G401.6 (cell line): Measurements from ENCODE around the gene CCDC142.
A peak's percentile ranks its signal among the peaks of the same experiment; 100 is the strongest.

Source experiments
- FAIRE-seq: peaks from 2 replicates; lab custom pipeline; 2012; peaks lifted over from hg19 to GRCh38; lab: Jason Lieb, UNC

The CCDC142 gene

DNA sequence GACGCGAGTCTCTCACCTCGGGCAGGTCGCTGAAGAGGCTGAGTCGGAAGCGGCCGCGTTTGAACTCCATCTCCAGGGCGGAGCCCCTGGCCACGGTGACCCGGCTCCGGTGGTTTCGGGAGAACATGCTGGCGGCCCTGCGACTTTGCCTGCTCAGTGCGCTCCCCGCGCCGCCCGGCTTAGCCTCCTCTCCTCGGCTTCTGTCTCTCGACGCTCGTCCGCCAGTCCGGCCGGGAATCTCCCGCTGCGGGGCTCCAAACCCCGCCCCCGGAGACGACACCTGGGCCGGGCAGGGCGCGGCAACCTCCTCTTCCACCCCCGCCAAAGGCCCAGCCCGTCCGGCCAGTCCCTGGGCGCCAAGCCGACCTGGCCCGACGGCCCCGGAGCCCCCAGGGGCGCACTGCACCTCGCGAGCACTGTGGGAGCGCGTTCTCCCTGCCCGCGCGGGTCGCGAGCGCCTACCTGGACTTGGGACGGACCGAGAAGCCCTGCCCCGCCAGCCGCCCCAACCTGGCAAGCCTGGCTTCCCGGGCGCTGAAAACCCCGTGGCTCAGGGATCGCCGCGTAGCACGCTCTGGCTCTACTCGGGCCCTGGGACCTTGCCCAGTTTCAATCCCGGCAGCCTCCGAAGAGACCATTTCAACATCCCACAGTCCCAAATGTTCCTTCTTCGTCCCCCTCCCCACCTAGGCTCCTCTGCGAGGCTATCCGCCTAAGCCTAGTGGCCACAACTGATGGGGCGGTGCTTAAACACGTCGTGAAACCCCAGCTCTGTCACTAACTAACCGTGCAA is 40.9 kb downstream of the CCDC142 start, which contains the start of gene RTKN:
Gene RTKN, minus strand, starts transcription at position 248 of the 793 bp plus-strand sequence. Its CDS starts 121 bp downstream, at position 127.
- FAIRE-seq = peak; percentile 3

DNA sequence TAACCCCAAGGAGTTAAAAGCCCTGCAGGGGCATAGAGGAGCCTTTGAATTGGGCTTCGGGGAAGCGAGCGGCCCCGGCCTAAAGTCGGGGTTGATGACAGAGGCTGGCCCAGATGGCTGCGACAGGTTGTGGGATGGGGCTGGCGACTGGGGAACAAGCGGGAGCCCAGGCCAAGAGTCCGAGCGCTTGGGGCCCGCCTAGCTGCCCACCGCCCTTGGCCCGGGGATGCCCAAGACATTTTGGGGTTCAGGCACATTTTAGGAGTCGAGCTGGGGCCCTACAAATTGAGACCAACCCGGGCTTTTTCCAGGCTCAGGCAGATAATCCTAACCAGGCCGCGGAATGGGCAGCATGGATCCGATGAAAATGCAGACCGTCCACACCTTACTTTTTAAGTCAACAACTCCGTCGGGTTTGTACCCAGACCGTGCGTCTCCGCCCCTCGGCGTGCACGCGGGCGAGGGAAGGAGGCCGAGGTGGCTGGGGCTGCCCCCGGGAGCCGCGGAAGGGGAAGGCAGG is 41.6 kb downstream of the CCDC142 start:
- FAIRE-seq = no peak

DNA sequence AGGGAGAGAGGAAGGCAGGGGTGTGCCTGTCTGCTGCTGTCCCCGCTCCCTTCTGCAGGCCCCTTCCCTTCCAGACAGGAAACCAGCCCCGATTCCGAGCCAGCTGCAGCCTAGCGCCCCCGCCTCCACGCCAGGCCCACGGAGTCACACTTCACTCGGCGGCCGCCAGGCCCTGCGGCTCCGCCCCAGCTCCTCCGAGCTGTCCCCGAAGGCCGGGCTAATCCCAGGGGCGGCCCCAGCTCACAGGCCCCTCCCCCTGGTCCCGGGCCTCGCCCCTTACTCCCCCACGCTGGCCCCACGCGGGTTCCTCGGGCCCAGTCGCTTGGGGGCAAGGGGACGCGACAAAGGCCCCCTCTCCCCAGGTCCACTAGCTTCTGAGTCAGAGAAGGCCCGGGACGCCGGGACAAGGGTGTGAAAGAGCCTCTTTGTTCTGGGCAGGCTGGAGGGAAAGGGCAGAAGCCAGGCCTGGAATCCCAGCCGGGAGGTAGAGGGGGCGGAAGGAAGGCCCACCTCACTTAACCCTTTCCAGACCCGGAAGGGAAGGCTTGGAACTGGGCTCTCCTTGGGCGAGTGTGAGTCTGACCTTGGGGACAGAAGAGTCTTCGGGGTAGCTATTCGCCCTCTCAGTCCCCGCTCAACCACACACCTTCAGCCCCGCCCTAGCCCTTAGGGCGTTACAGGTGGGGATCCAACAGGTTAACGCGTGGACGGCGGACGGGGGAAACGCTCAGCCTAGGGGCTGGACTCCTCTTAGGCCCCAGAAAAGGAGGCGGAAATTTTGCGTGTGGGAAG is 42.2 kb downstream of the CCDC142 start:
- peak; percentile 85 for FAIRE-seq

DNA sequence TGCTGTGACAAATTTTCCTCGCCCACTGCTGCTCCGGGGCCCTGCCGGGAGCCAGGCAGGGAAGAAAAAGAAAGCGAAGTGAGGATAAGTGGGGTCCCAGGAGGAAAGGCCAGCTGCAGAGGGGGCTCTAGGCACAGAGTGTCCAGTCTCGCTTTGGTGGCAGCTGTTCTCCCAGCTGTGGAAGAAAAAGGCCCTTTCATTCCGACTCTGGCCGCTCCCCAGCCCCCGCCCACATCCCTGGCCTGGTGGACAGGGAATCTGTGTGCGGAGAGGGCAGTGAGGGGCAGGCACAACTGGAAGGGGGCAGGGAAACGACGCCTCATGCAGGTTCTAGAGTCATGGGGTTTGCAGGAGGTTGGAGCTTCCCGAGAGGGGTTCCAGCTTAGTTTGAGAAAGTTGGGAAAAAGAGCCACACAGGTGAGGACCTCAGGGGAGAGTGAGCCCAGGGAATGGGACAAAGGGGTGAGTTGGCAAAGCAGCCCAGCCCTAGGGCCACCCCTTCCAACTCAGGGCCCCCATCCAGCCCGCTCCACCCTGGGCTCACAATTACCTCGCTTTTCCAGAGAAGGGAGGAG is 42.9 kb downstream of the CCDC142 start:
- FAIRE-seq = no peak

DNA sequence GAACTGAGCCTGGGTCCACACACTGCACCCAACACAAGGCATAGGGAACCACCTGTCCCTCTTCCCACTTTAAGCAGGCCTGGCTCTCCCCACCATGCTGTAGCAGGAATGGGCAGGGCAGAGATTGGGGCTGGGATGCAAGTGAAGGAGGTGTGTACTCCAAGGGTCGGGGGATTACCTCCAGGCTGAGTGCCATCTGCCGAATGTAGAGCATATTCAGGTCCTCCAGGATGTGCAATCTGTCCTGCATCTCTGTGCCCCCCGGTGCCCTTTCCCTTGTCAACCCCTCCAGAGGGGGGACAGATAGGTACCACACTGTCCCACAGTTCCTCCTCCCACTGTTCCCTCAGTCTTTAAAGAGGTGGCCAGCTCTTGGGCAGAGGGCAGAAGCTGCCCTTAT is 43.4 kb downstream of the CCDC142 start:
- no peak for FAIRE-seq

DNA sequence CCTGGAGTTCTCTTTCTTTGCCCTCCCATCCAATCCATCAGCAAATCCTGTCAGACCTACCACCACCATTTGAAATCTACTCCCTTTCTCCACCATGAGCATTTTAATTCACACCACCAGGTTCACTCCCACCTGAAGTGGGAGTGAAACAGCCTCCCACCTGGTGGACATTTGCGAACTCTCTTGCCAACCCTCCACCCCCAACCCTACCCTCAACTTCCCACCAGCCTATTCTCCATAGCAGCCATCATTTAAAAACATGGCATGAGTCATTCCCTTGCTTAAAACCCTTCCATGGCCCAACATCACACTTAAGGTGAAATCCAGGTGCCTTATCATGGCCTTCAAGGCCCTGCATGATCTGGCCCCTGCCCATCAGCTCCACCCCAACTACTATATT is 44.5 kb downstream of the CCDC142 start:
- FAIRE-seq = no peak

DNA sequence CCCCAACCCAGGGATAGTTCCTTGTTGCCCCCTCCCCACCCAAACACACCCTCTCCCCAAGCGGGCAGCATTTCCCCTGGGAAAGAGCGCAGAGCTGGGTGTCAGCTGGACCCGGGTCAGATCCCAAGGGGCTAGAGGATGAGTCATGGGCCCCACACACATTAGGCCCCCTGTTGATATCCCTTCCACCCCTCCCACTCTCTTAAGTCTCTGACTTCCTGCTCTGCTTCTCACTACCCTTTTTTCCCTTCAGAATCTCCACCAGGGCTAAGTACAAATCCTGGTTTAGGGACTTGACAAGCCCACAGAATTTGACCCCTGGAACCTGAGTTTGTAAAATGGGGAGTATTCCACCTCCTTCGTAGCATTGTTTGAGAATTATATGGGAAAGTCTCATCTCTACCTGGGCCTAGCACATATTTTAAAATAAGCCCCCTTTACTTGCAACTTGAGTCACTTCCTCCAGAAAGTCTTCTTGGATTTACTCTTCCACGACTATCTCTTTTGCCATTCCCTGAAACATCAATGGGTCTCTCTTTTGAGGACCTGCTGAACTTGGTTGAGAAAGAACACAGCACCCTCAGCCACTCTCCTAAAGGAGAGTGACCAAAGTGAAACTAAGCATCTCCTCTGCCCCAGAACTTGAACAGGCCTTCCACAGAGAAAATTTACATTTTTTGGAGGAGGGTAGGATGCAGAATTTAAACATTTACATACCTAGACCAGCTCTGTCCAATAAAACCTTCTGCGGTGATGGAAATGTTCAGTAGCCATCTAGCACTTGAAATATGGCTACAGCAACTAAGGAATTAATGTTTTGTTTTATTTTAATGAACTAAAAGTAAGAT is 45.7 kb downstream of the CCDC142 start:
- no peak for FAIRE-seq

DNA sequence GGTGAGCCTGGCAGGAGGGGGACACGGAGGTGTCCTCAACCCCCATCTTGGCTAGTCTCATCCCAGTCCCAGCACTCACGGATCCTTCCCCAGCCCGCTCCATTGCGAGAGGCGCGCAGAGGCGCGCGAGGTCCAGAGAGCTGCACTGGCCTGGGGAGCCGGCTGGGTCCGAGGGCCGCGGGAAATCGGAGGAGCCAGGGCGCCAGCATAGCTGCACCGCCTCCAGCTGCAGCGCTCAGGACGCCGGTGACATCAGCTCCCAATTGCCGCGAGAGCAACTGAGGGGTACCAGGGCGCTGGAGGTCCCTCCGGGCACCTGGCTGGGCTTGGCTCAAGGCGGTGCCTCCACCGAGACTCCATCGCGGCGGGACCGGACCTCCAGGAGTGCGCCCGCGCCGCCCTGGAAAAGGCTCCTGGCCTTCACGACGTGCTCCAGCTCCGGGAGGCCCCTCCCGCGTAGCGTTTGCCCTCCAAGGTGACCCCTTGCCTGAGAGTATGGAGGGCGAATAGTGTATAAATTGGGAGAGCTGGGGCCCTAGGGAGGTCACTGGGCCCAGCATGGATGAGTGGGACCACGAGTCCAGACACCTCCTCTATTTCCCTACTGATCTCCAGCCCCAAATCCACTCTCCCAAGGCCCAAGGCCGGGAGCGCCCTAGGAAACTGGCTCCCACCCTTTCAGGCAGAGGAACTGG is 46.5 kb downstream of the CCDC142 start:
- FAIRE-seq = no peak

DNA sequence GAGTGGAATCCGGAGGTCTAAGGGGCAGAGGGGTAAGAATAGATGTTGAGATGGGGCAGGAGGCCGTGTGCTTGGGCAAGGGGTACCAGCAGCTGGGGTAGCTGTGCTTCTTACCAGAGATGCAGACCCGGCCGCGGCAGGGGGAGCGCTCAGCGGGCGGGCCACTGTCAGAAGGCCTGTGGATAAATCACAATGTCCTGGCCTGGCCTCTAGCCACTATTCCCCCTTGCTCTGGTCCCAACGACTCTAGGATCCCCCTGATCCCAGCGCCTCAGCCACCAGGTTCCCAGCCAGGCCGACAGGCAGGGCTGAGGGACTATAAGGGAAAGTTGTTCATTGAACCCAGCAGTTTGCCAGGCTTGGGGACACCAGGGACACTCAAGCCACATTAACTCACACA is 52.3 kb downstream of the CCDC142 start:
- FAIRE-seq = no peak

DNA sequence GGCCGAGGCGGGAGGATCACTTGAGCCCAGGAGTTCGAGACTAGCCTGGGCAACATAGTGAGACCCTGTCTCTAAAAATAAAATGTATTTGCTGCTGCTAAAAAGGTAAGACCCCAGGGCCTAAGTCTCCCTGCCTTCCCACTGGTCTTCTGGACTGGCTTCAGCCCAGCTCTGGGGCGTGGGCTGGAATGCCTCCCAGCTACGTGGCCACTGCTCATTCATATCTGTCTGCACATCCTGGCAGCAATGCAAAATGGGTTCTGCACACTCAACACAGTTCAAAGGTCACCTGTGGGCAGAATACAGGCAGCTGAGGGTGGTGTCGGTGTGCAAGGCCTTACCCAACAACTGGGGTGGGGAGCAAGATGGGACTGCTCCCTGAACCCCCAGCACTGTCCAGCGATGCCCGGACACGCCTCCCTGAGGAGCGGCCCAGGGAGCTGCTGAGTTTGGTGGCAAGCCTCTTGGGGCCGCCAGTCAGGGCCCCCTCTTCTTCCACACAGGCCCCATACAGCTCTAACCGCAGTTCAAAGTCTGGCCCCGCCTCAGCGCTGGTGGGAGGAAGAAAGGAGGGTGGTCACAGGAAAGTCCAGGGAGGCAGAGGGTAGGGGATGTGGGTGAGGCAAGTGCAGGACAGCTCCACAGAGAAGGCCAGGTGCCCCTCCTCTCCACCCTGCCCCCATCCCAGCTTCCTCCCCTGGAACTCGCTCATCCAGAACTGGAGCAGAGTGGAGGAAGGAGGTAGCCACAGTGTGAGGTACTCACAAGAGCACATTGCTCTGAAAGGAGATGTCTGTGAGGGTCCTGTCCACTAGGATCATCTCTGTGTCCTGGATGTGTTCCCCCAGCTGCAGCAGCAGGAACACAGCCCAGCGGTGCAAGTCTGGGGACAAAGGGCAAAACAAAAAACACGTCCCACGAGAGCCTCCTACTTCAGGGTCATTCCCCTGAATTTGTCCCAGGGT is 53.0 kb downstream of the CCDC142 start:
- FAIRE-seq = no peak

DNA sequence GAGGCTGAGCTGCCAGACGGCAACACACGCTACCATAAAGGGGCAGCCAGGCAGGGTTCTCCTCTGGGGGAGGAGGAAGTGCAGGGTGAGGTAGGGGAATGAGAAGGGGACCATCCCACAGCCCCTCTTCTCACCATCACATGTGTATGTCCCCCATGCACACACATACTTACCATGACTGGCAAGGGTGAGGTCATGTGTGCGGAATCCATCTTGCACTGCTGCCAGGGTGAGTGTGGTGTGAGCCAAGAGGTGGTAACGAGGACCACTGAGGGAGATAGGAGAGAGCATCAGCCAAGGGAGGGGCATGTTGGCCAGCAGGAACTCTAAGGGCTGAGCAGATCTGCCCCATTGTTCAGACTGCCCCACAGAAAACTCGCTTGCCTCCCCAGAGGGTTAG is 54.1 kb downstream of the CCDC142 start:
- FAIRE-seq = no peak

DNA sequence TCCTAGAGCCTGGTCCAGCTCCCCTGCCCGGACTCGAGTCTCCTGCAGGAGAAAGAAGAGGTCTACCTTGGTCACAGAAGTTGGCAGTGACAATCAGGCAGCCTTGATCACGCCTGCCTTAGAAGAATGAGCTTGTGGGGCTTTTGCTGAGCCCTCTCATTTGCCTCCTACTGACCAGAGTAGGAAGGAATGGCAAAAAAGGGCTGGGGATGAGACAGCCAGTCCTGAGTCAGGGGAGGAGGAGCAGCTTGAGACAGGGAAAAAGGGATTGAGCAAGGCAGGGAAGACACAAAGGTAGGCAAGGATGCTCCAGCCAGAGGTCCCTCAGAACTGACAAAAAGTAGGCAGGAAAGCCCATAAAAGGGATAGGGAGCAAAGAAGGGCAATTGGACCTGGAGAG is 55.2 kb downstream of the CCDC142 start:
- FAIRE-seq = no peak

DNA sequence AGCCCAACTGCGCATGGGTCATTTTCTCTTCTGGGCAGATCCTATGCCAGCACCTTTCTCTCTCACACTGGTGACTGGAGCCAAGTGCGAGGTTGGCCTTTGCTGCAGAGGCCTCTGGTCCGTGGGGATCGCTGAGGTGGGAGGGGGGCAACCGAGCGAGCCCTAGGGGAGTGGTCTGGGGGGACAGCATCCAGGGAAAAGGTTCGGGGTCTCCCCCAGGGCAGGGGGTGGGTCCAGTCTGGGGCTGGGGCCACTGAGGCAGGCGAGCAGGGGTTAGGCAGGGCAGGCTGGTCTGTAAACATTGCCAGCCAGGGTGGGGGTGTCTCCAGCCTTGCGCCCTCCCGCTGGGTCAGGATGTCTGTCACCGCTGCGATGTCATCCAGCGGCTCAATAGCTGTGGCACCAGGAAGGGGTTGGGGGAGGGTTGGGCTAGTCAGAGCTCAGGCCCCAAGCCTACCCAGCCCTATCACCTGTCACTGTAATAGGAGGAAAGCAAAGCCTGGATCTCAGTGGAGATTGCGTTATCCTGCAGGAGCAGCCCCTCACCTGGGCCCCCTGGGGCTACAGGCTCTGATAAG is 56.5 kb downstream of the CCDC142 start:
- FAIRE-seq = no peak

DNA sequence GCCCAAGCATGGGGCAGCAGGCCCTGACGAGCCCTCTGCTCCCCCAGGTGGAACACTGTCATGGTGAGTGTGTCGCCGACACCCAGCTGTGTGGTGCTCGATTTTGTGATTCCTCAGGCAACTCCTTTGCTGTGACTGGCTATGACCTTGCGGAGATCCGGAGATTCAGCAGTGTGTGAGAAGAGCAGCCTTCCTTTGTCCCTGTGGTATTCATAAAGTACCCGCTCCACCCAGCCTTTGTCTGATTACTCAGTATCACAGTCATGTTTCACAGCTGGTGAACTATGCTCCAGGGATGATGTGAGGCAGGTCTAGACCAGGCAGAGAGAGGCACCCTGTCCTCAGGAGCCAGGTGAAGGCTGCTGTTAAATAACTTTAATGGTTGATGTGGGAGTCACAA is 57.3 kb downstream of the CCDC142 start:
- no peak for FAIRE-seq

DNA sequence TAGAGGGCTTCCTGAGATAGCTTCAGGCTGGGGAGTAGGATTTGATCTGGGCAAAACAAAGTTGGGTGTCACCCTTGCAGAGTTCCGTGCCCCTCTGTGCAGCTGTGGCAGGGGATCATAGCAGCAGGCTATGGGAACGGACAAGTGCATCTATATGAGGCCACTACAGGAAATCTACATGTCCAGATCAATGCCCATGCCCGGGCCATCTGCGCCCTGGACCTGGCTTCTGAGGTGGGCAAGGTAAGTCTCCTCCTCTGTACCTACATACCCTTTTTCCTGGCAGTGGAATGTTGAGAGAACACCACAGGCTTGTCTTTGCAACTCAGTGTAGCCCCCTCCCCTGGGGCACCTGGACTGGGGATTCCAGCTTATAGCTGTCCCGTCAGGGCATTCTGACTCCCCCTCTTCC is 57.8 kb downstream of the CCDC142 start:
- FAIRE-seq = no peak

DNA sequence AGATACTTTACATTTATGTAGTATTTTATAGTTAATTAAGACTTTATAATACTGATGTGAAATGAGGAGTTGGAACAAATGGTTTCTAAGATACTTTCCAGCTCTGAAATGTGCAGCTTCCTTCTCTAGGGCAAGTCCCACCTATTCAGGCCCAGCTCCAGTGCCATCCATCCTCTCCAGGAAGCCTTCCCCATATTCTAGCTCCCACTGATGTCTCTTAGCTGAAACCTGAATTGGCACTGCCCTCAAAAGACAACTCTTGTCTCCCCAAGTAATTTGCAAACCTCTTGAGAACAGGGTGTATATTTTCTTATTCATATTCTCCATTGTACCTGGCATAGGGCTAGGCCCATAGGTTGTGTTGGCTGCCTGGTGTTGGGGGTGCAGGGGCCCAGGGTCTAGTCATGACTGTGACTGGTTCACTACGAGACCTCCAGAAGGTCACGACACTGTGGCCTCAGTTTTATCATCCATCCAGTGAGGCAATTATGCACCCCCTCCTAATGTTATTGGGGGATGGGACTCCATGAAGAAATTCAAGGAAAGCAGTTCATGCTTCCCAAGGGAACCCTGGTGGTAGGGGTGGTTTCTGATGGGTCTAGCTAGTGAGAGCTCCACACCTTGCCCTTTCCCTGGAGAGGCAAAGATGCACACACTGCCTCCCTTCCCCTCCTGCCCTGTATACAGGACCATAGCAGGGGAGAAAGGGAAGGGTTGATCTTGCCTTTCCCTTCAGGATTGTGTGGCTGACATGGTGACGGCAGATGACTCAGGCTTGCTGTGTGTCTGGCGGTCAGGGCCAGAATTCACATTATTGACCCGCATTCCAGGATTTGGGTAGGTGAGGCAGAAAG is 58.4 kb downstream of the CCDC142 start:
- no peak for FAIRE-seq
